ENCODE data around the gene SLIT1.

SLIT1 gene

DNA sequence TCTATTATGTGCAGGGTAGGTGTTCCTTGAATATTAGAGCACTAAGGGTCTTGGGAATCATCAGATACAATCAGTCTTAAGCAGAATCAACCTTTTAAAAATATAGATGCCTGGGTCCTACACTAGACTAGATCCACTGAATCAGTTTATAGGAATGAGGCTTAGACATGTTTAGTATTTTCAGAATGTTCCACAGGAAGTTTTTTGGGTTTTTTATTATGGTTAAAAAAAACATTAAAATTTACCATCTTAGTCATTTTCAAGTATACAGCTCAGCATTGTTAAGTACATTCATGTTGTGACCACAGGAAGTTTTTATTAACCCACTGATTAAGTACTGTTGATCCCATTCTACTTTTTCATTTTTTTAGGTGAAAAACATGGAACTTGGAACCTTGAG is 217.9 kb downstream of the SLIT1 start:
- no peak overlapping the region for H3K4me3 ChIP-seq (ENCODE audit: insufficient read depth in 1 of 2, low read depth in 1 of 2, low read length in 2 of 2)
- no peak overlapping the region for H3K9ac ChIP-seq (ENCODE audit: low read length)
- H3K14ac ChIP-seq (ENCODE audit: low read length in 2 of 2), result no peak overlapping the region
- peaks cover 0 to 10% of the 10 kb centered on the region in 2 experiments for H3K36me3 ChIP-seq (ENCODE audit: control insufficient read depth in 1 of 2, insufficient read depth in 2 of 2, low read depth in 1 of 2, low read length in 2 of 2)
- H4K91ac ChIP-seq (ENCODE audit: low read length), result no peak overlapping the region
- no peak overlapping the region for H2BK15ac ChIP-seq (ENCODE audit: low read depth, poor library complexity, severe bottlenecking)
- H3K4ac ChIP-seq (ENCODE audit: low read depth in 1 of 2, low read length in 2 of 2), result no peak overlapping the region
- H3K79me1 ChIP-seq (replicated peaks; ENCODE audit: low read length, poor library complexity, severe bottlenecking), result peaks cover 4% of the 10 kb centered on the region
- no peak overlapping the region for H2BK12ac ChIP-seq (ENCODE audit: low read length in 2 of 2)
- no peak overlapping the region for H2BK120ac ChIP-seq (ENCODE audit: low read depth, low read length)
- H3K4me1 ChIP-seq (ENCODE audit: control insufficient read depth, insufficient read depth, low read depth, low read length), result peaks cover 6% of the 10 kb centered on the region
- no peak overlapping the region for H4K8ac ChIP-seq (ENCODE audit: low read length)
- H2AFZ ChIP-seq (ENCODE audit: low read depth, low read length), result no peak overlapping the region
- H3K9me3 ChIP-seq (ENCODE audit: control insufficient read depth, low read length), result no peaks in the 10 kb centered on the region
- no peak overlapping the region for H3K4me2 ChIP-seq (ENCODE audit: low read length, poor library complexity, severe bottlenecking)
- H3K23ac ChIP-seq (ENCODE audit: low read length in 2 of 2), result no peak overlapping the region
- no peak overlapping the region for H2BK5ac ChIP-seq (ENCODE audit: low read depth, low read length, poor library complexity, severe bottlenecking)
- H3K18ac ChIP-seq (ENCODE audit: low read depth in 1 of 2, low read length in 2 of 2), result no peak overlapping the region
- H3K27ac ChIP-seq (ENCODE audit: low read length, poor library complexity, severe bottlenecking), result no peak overlapping the region
- no peak overlapping the region for H2AK5ac ChIP-seq (ENCODE audit: low read length, severe bottlenecking)
- no peak for DNase-seq
- H3K27me3 ChIP-seq (ENCODE audit: control insufficient read depth in 1 of 2, insufficient read depth in 1 of 2, low read length in 2 of 2), result no peaks in the 10 kb centered on the region

- Histone ChIP-seq H3K27ac (ENCODE audit: low read length, poor library complexity, severe bottlenecking) (no peak overlapping the region), H3K79me1 (replicated peaks; ENCODE audit: low read length, poor library complexity, severe bottlenecking) (peaks cover 4% of the 10 kb centered on the region), H4K8ac (ENCODE audit: low read length) (no peak overlapping the region), H3K18ac (ENCODE audit: low read depth in 1 of 2, low read length in 2 of 2) (no peak overlapping the region), H2AFZ (ENCODE audit: low read depth, low read length) (no peak overlapping the region), H2BK12ac (ENCODE audit: low read length in 2 of 2) (no peak overlapping the region), H3K9me3 (ENCODE audit: control insufficient read depth, low read length) (no peaks in the 10 kb centered on the region), H2BK120ac (ENCODE audit: low read depth, low read length) (no peak overlapping the region), H3K4me1 (ENCODE audit: control insufficient read depth, insufficient read depth, low read depth, low read length) (peaks cover 5% of the 10 kb centered on the region), H3K4me3 (ENCODE audit: insufficient read depth in 1 of 2, low read depth in 1 of 2, low read length in 2 of 2) (no peak overlapping the region), H2AK5ac (ENCODE audit: low read length, severe bottlenecking) (no peak overlapping the region), H3K9ac (ENCODE audit: low read length) (no peak overlapping the region), H2BK5ac (ENCODE audit: low read depth, low read length, poor library complexity, severe bottlenecking) (no peak overlapping the region), H3K14ac (ENCODE audit: low read length in 2 of 2) (no peak overlapping the region), H2BK15ac (ENCODE audit: low read depth, poor library complexity, severe bottlenecking) (no peak overlapping the region), H3K27me3 (ENCODE audit: control insufficient read depth in 1 of 2, insufficient read depth in 1 of 2, low read length in 2 of 2) (no peaks in the 10 kb centered on the region), H3K36me3 (ENCODE audit: control insufficient read depth in 1 of 2, insufficient read depth in 2 of 2, low read depth in 1 of 2, low read length in 2 of 2) (peaks cover 0 to 14% of the 10 kb centered on the region in 2 experiments), H3K4me2 (ENCODE audit: low read length, poor library complexity, severe bottlenecking) (no peak overlapping the region), H3K4ac (ENCODE audit: low read depth in 1 of 2, low read length in 2 of 2) (no peak overlapping the region), H3K23ac (ENCODE audit: low read length in 2 of 2) (no peak overlapping the region), H4K91ac (ENCODE audit: low read length) (no peak overlapping the region)
- no CpG with 5 or more reads among the region's 2 CpGs for WGBS
- DNase-seq, result no peak
Measured at GRCh38 chr10:96964131-96964530, 221.6 kb downstream of the SLIT1 start.

GRCh38 chr10:96960872-96961271 is 224.9 kb downstream of the SLIT1 start:
- H2BK12ac ChIP-seq (ENCODE audit: low read length in 2 of 2), result no peak overlapping the region
- no peaks in the 10 kb centered on the region for H3K9me3 ChIP-seq (ENCODE audit: control insufficient read depth, low read length)
- H3K27me3 ChIP-seq (ENCODE audit: control insufficient read depth in 1 of 2, insufficient read depth in 1 of 2, low read length in 2 of 2), result no peaks in the 10 kb centered on the region
- no peak overlapping the region for H3K4ac ChIP-seq (ENCODE audit: low read depth in 1 of 2, low read length in 2 of 2)
- H2BK120ac ChIP-seq (ENCODE audit: low read depth, low read length), result no peak overlapping the region
- H3K9ac ChIP-seq (ENCODE audit: low read length), result no peak overlapping the region
- H3K4me3 ChIP-seq (ENCODE audit: insufficient read depth in 1 of 2, low read depth in 1 of 2, low read length in 2 of 2), result no peak overlapping the region
- peaks cover 11% of the 10 kb centered on the region for H3K79me1 ChIP-seq (replicated peaks; ENCODE audit: low read length, poor library complexity, severe bottlenecking)
- peaks cover 0 to 38% of the 10 kb centered on the region in 2 experiments for H3K36me3 ChIP-seq (ENCODE audit: control insufficient read depth in 1 of 2, insufficient read depth in 2 of 2, low read depth in 1 of 2, low read length in 2 of 2)
- H3K4me1 ChIP-seq (ENCODE audit: control insufficient read depth, insufficient read depth, low read depth, low read length), result no peaks in the 10 kb centered on the region
- H3K4me2 ChIP-seq (ENCODE audit: low read length, poor library complexity, severe bottlenecking), result no peak overlapping the region
- H4K8ac ChIP-seq (ENCODE audit: low read length), result no peak overlapping the region
- DNase-seq, result no peak
- H2BK15ac ChIP-seq (ENCODE audit: low read depth, poor library complexity, severe bottlenecking), result no peak overlapping the region
- WGBS, result 100% methylated on average over 1 of the region's 2 CpGs
- no peak overlapping the region for H3K18ac ChIP-seq (ENCODE audit: low read depth in 1 of 2, low read length in 2 of 2)
- no peak overlapping the region for H2BK5ac ChIP-seq (ENCODE audit: low read depth, low read length, poor library complexity, severe bottlenecking)
- H3K27ac ChIP-seq (ENCODE audit: low read length, poor library complexity, severe bottlenecking), result no peak overlapping the region
- H3K23ac ChIP-seq (ENCODE audit: low read length in 2 of 2), result no peak overlapping the region
- H4K91ac ChIP-seq (ENCODE audit: low read length), result no peak overlapping the region
- H2AK5ac ChIP-seq (ENCODE audit: low read length, severe bottlenecking), result no peak overlapping the region
- H3K14ac ChIP-seq (ENCODE audit: low read length in 2 of 2), result no peak overlapping the region
- no peak overlapping the region for H2AFZ ChIP-seq (ENCODE audit: low read depth, low read length)

- Histone ChIP-seq H3K79me1 (replicated peaks; ENCODE audit: low read length, poor library complexity, severe bottlenecking) (peaks cover 20% of the 10 kb centered on the region), H3K9ac (ENCODE audit: low read length) (no peak overlapping the region), H3K23ac (ENCODE audit: low read length in 2 of 2) (no peak overlapping the region), H3K18ac (ENCODE audit: low read depth in 1 of 2, low read length in 2 of 2) (no peak overlapping the region), H3K4me3 (ENCODE audit: insufficient read depth in 1 of 2, low read depth in 1 of 2, low read length in 2 of 2) (no peak overlapping the region), H2BK5ac (ENCODE audit: low read depth, low read length, poor library complexity, severe bottlenecking) (no peak overlapping the region), H2AFZ (ENCODE audit: low read depth, low read length) (no peak overlapping the region), H3K36me3 (ENCODE audit: control insufficient read depth in 1 of 2, insufficient read depth in 2 of 2, low read depth in 1 of 2, low read length in 2 of 2) (peaks cover 8 to 50% of the 10 kb centered on the region in 2 experiments), H3K27ac (ENCODE audit: low read length, poor library complexity, severe bottlenecking) (no peak overlapping the region), H3K14ac (ENCODE audit: low read length in 2 of 2) (no peak overlapping the region), H2BK120ac (ENCODE audit: low read depth, low read length) (no peak overlapping the region), H3K27me3 (ENCODE audit: control insufficient read depth in 1 of 2, insufficient read depth in 1 of 2, low read length in 2 of 2) (no peaks in the 10 kb centered on the region), H4K8ac (ENCODE audit: low read length) (no peak overlapping the region), H3K9me3 (ENCODE audit: control insufficient read depth, low read length) (no peaks in the 10 kb centered on the region), H2BK15ac (ENCODE audit: low read depth, poor library complexity, severe bottlenecking) (no peak overlapping the region), H3K4ac (ENCODE audit: low read depth in 1 of 2, low read length in 2 of 2) (no peak overlapping the region), H2AK5ac (ENCODE audit: low read length, severe bottlenecking) (no peak overlapping the region), H3K4me2 (ENCODE audit: low read length, poor library complexity, severe bottlenecking) (no peak overlapping the region), H2BK12ac (ENCODE audit: low read length in 2 of 2) (no peak overlapping the region), H3K4me1 (ENCODE audit: control insufficient read depth, insufficient read depth, low read depth, low read length) (no peaks in the 10 kb centered on the region), H4K91ac (ENCODE audit: low read length) (no peak overlapping the region)
- WGBS, result no CpG with 5 or more reads among the region's 1 CpG
- DNase-seq, result no peak
Measured at GRCh38 chr10:96959733-96960132, 226.0 kb downstream of the SLIT1 start.

Data from mesenchymal stem cell (in vitro differentiated cells and primary cell).